ENCODE data around the gene UNC13B.

- TF ChIP-seq CTCF (IDR thresholded peaks at IDR 0.05; ENCODE audit: poor library complexity) = no peak
- no peak for TF ChIP-seq EZH2phosphoT487 (IDR thresholded peaks at IDR 0.05; ENCODE audit: low read depth, severe bottlenecking, unreplicated experiment)
Observed at GRCh38 chr9:35286381-35286780, 124.6 kb downstream of the UNC13B start.
